HG02571 (cell line): ENCODE data around the gene COL23A1.

Experiments
- ATAC-seq: cut with Tn5 transposase; IDR thresholded peaks from one replicate; pipeline ENCODE4 v1.9.1; 2021; ENCODE audit warnings: mild to moderate bottlenecking, moderate library complexity; ENCODE audit not compliant: unreplicated experiment

Gene COL23A1

DNA sequence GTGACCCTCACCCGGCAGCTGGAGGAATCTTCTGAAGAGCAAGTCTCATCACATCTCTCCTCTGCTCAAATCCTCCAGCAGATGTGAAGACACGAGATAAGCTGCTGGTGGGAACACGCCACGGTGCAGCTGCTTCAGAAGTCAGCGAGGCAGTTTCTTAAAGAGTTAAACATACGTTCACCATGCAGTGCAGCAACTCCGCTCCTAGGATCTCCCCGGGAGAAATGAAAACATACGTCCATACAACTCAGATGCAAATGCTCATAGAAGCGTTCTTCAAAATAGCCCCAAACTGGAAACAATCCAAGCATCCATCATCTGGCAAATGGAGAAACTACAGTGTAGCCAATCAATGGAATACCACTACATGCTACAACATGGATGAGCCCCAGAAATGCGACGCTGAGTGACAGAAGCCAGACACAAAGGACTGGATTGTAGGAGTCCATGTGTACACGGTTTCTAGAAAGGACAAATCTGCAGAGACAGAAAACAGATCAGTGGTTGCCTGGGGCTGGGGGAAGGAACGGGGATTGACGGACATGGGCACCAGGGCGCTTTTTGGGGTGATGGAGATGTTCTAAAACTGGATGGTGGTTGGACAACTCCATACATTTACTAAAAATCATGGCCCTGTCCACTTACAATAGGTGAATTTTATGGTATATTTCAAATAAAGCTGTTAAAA lies 150.6 kb downstream of the COL23A1 start:
- no peak for ATAC-seq

- no peak for ATAC-seq
These were observed 151.4 kb downstream of the COL23A1 start for GRCh38 chr5:178438796-178439195.

GRCh38 chr5:178437386-178438075 lies 152.7 kb downstream of the COL23A1 start:
- ATAC-seq = no peak

- no peak for ATAC-seq
These were observed 153.8 kb downstream of the COL23A1 start for GRCh38 chr5:178436326-178436940.

DNA sequence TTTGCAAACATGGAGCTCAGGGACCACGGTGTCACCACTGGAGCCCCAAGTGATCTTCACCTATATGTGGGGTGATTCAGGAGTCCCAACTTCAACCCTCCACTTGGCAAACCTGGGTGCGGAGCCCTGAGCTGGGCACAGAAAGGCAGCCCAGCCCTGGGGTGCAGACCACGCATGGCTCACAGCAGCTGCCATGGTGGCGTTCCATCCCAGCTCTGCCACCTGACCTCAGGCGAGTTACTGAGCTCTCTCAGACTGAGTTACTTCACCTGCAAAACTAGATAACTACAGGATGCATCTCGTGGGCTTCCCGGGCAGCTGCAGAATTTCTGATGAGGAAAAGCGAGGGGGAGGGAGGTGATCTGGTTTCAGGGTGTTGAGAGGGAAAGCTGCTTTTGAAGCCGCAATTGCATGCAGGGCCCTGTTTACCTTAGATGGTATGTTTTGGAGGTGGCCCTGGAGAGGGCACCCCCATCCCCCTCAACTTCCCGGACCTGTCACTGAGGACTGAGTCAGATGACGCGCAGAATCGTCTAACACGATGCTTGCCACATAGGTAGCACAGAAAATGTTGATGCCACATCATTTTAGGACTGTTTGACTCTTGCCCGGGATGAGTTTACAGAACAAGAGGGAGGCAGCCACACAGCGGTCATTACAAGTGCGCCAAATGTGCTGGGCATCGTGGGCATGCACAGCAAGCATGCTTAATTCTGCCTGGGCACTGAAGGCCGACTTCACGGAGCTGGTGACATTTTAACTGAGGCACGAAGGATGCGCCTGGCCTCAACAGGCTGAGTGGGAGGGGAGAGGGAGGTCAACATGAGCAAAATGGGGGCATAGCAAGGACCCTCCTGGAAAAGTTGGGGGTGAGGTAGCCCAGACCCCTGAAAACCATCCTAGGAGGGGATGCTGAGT lies 154.6 kb downstream of the COL23A1 start:
- ATAC-seq = no peak

DNA sequence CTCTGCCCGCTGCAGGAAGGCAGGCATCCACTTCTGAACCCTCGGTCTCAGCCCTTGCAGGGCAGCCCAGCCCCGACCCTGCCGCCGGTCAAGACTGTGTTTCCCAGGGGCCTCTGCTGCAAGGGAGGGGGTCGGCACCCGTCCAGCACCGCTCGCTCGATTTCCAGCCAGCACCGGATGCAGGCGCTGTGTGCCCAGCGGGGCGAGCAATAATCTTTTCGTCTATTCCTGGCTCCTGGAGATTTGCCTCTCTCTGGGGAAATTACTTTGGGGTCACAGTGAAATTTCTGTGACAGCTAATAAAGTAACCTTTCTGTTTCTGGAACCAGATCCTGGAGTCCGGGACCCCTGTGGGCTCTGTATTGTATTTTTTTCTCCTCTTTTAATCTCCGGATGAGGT lies 155.3 kb downstream of the COL23A1 start:
- ATAC-seq = no peak

GRCh38 chr5:178434016-178434761 lies 156.0 kb downstream of the COL23A1 start:
- no peak for ATAC-seq

GRCh38 chr5:178433273-178433775 lies 156.9 kb downstream of the COL23A1 start:
- ATAC-seq = no peak

- ATAC-seq = no peak
These were observed 157.5 kb downstream of the COL23A1 start for GRCh38 chr5:178432421-178433272.

- ATAC-seq = no peak
These were observed 158.4 kb downstream of the COL23A1 start for GRCh38 chr5:178431782-178432165.

- no peak for ATAC-seq
These were observed 159.0 kb downstream of the COL23A1 start for GRCh38 chr5:178431063-178431781.

DNA sequence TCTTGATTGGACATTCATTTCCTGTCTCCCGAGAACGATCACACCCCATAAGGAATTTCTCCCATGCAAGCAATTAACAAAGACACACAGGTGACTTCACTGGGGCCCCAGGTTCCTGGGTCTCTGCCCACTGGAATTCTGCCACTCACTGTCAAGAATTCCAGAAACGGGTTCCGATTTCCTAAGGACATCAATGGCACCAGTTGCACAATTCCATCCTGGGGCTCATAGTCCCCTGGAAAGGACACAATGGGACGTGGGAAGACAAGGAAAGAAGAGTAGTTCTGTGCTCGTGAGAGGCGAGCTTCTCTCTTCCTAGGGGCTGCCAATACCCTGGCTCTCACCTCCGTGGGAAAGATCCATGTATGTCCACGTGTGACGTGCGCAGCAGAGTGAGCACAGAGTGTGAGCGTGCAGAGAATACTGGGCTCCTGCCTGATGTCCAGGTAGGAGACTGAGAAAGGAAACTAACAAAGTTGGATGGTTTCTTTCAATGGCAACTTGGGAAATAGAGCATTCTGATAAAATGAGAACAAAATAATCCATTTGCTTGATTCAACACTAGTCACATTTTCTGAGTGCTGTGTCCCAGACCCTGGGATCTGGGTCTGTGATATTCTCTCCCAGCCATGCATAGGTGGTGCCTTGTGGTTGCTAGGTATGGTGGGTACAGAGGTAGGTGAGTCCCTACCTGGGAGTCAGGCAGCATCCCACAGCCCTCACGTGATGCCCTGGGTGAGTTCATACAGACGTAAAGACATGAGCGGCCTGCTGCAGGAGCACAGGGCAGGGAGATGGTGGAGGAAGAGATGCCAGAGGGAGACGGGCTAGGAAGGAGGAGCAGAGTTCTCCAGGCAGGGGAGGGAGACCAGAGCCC lies 159.8 kb downstream of the COL23A1 start:
- no peak for ATAC-seq

GRCh38 chr5:178429491-178430185 lies 160.6 kb downstream of the COL23A1 start:
- no peak for ATAC-seq

- no peak for ATAC-seq
These were observed 161.1 kb downstream of the COL23A1 start for GRCh38 chr5:178429156-178429468.

- no peak for ATAC-seq
These were observed 161.6 kb downstream of the COL23A1 start for GRCh38 chr5:178428341-178429155.

DNA sequence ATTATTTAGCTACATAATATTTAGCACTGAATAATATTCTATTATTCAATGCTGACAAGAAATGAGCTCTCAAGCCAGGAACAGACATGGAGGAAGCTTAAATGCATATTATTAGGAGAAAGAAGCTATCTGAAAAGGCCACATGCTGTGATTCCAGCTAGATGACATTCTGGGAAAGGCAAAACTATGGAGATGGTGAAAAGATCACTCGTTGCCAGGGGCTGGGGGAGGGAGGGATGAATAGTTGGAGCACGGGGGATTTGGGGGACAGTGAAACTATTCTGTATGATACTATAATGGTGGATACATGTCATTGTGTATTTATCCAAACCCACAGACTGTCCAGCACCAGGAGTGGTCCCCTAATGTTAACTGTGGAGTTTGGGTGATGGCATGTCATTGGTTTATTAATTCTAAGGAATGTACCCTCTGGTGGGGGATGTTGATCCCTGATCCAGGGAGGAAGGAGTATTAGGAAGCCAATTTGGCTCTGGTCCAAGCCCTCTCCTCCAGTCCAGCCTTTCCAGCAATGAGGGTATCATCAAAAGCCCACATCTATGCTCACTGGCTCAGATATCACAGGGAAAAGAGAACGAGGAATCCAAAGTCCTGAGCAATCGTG lies 162.5 kb downstream of the COL23A1 start:
- ATAC-seq = no peak
